ENCODE data around the gene IGSF9B. TPM values are rescaled to one million over a fixed set of nuclear protein-coding genes. Genes with fewer than 3 reads are reported as not detected.

Gene IGSF9B
- total RNA-seq, 3 donors from 2014 or later (not counting 1 experiment from before 2014, with no cell fraction given) = 2.2 to 6.1 (median 4.3) TPM

GRCh38 chr11:133941546-133941945 is 15.2 kb downstream of the IGSF9B start:
- WGBS (ENCODE audit: insufficient coverage) = 90% methylated on average over 13 of the region's 13 CpGs
- H3K27me3 ChIP-seq (ENCODE audit: control insufficient read depth, insufficient read depth, low read length) = peaks cover under 1% of the 10 kb centered on the region
- Mint-ChIP-seq H3K4me3 (no peak overlapping the region), H3K36me3 (no peaks in the 10 kb centered on the region), H3K27ac (no peak overlapping the region), H3K9me3 (no peaks in the 10 kb centered on the region), H3K27me3 (ENCODE audit: low read depth in 2 of 2) (peaks cover 0 to 7% of the 10 kb centered on the region in 2 donors), H3K4me1 (peaks cover 14 to 23% of the 10 kb centered on the region in 2 donors)
- TF ChIP-seq CTCF (IDR thresholded peaks at IDR 0.05) = no peak
- ATAC-seq (no peak), DNase-seq (no peak)
- intact Hi-C loops (cut with micrococcal nuclease) = no loop called here
- no peak overlapping the region for H3K4me3 ChIP-seq (ENCODE audit: low read length)
- H3K9me3 ChIP-seq (ENCODE audit: control insufficient read depth, insufficient read depth, low read length) = no peaks in the 10 kb centered on the region
- H3K36me3 ChIP-seq (ENCODE audit: control insufficient read depth, insufficient read depth, low read length) = no peaks in the 10 kb centered on the region
- H3K27ac ChIP-seq (ENCODE audit: low read length) = no peak overlapping the region
- H3K4me1 ChIP-seq (ENCODE audit: control insufficient read depth, insufficient read depth, low read length) = peaks cover 25% of the 10 kb centered on the region

- Histone ChIP-seq H3K27ac (ENCODE audit: low read length) (no peak overlapping the region), H3K4me1 (ENCODE audit: control insufficient read depth, insufficient read depth, low read length) (peaks cover 10% of the 10 kb centered on the region), H3K36me3 (ENCODE audit: control insufficient read depth, insufficient read depth, low read length) (no peaks in the 10 kb centered on the region), H3K27me3 (ENCODE audit: control insufficient read depth, insufficient read depth, low read length) (no peaks in the 10 kb centered on the region), H3K4me3 (ENCODE audit: low read length) (no peak overlapping the region), H3K9me3 (ENCODE audit: control insufficient read depth, insufficient read depth, low read length) (no peaks in the 10 kb centered on the region)
- intact Hi-C loops (cut with micrococcal nuclease) = no loop called here
- no peak overlapping the region for H3K4me3 Mint-ChIP-seq
- no peaks in the 10 kb centered on the region for H3K36me3 Mint-ChIP-seq
- no peaks in the 10 kb centered on the region for H3K9me3 Mint-ChIP-seq
- no peak for TF ChIP-seq CTCF (IDR thresholded peaks at IDR 0.05)
- DNase-seq (no peak), ATAC-seq (no peak)
- H3K27me3 Mint-ChIP-seq (ENCODE audit: low read depth in 2 of 2) = peaks cover 0 to 2% of the 10 kb centered on the region in 2 donors
- H3K4me1 Mint-ChIP-seq = peaks cover 8 to 9% of the 10 kb centered on the region in 2 donors
- WGBS (ENCODE audit: insufficient coverage) = 94% methylated on average over 56 of the region's 56 CpGs
- no peak overlapping the region for H3K27ac Mint-ChIP-seq
Observed at GRCh38 chr11:133940034-133940433, 16.7 kb downstream of the IGSF9B start.

- no peak overlapping the region for H3K4me3 Mint-ChIP-seq
Observed at GRCh38 chr11:133939558-133939957, 17.2 kb downstream of the IGSF9B start.

More at GRCh38 chr11:133939558-133939957, 17.2 kb downstream of the IGSF9B start:
- Mint-ChIP-seq H3K9me3 (no peaks in the 10 kb centered on the region), H3K27ac (no peak overlapping the region), H3K27me3 (ENCODE audit: low read depth in 2 of 2) (peaks cover 0 to 2% of the 10 kb centered on the region in 2 donors), H3K36me3 (no peaks in the 10 kb centered on the region), H3K4me1 (peaks cover 4% of the 10 kb centered on the region in 2 donors)
- H3K27me3 ChIP-seq (ENCODE audit: control insufficient read depth, insufficient read depth, low read length) = no peaks in the 10 kb centered on the region
- H3K36me3 ChIP-seq (ENCODE audit: control insufficient read depth, insufficient read depth, low read length) = no peaks in the 10 kb centered on the region
- peaks cover 5% of the 10 kb centered on the region for H3K4me1 ChIP-seq (ENCODE audit: control insufficient read depth, insufficient read depth, low read length)
- DNase-seq (no peak), ATAC-seq (no peak)
- no peak overlapping the region for H3K4me3 ChIP-seq (ENCODE audit: low read length)
- no peak for TF ChIP-seq CTCF (IDR thresholded peaks at IDR 0.05)
- intact Hi-C loops (cut with micrococcal nuclease) = no loop called here
- no peak overlapping the region for H3K27ac ChIP-seq (ENCODE audit: low read length)
- no peaks in the 10 kb centered on the region for H3K9me3 ChIP-seq (ENCODE audit: control insufficient read depth, insufficient read depth, low read length)
- WGBS (ENCODE audit: insufficient coverage) = 95% methylated on average over 30 of the region's 30 CpGs
